NCI-H2107 (cell line): Measurements from ENCODE around the gene MFSD2A.
"Not testable (repeated sequence)": the region's sequence is repeated elsewhere in the genome, so short reads cannot be mapped to it uniquely, and the experiment has no call there.

Source experiments
- DNase-seq: peaks from one replicate; lab custom pipeline; 2025; lab: John Stamatoyannopoulos, UW

Gene MFSD2A

GRCh38 chr1:40003156-40004093 is 48.5 kb downstream of the MFSD2A start:
- no peak for DNase-seq

- no peak for DNase-seq
Observed at GRCh38 chr1:40004857-40005256, 49.9 kb downstream of the MFSD2A start.

DNA sequence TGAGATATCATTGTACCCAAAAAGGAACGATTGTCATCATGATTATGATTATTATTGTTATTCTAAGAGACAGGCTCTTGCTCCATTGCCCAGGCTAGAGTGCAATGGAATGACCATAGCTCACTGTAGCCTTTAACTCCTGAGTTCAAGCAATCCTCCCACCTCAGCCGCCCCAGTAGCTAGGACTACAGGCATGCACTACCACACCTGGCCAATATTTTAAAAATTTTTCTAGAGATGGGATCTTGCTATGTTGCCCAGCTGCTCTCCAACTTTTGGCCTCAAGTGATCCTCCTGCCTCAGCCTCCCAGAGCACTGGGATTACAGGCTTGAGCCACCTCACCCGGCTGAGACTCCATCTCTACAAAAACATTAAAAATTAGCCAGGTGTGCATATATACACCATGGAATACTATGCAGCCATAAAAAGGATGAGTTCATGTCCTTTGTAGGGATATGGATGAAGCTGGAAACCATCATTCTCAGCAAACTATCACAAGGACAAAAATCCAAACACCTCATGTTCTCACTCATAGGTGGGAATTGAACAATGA is 52.6 kb downstream of the MFSD2A start:
- not testable (repeated sequence) for DNase-seq

- no peak for DNase-seq
Observed at GRCh38 chr1:40011198-40011597, 56.3 kb downstream of the MFSD2A start.

DNA sequence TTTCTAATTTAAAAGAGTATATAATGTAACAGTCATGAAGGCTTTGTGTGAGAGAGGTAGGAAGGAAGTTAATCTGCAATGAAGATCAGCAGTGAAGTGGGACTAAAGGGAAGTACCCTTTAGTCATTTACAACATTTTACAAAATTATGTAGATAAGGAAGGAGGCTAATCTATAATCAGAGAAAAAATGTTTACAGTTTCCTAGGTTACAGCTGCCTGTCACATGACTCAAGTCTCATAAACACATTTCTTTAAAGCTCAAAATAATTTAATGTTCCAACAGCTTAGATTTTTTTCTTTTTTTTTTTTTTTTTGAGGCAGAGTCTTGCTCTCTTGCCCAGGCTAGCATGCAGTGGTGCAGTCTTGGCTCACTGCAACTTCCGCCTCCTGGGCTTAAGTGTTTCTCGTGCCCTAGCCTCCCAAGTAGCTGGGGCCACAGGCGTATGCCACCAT is 59.3 kb downstream of the MFSD2A start:
- DNase-seq, result no peak

- no peak for DNase-seq
Observed at GRCh38 chr1:40014812-40015594, 60.1 kb downstream of the MFSD2A start.

- no peak for DNase-seq
Observed at GRCh38 chr1:40017951-40018575, 63.1 kb downstream of the MFSD2A start.
